CD4-positive, alpha-beta T cell treated with Interleukin-6 for 4 hours (primary cell): ENCODE measurements around the gene MIP.
A peak's percentile ranks its signal among the peaks of the same experiment; 100 is the strongest.
"Not testable (repeated sequence)": the region's sequence is repeated elsewhere in the genome, so short reads cannot be mapped to it uniquely, and the experiment has no call there.

Experiments used
- DNase-seq: peaks from one replicate; pipeline ENCODE4 v3.0.0-alpha.2; 2020; ENCODE audit warnings: mixed read lengths

Gene MIP

GRCh38 chr12:56462565-56462964, 8.1 kb upstream of the MIP start:
- no peak for DNase-seq

- DNase-seq: no peak
Observed at GRCh38 chr12:56461235-56462159, 7.0 kb upstream of the MIP start.

- DNase-seq: no peak
Observed at GRCh38 chr12:56457817-56458216, 3.4 kb upstream of the MIP start.

GRCh38 chr12:56451147-56451546, 3.3 kb downstream of the MIP start:
- no peak for DNase-seq

- DNase-seq: no peak
Observed at GRCh38 chr12:56450241-56450640, 4.2 kb downstream of the MIP start.

- no peak for DNase-seq
Observed at GRCh38 chr12:56449622-56449984, 4.9 kb downstream of the MIP start.

- DNase-seq: peak; percentile 88
Observed at GRCh38 chr12:56448860-56449621, 5.4 kb downstream of the MIP start, which contains the start of gene TIMELESS. Gene TIMELESS, minus strand, starts transcription at chr12:56449426. Its CDS starts 15,256 bp downstream, at chr12:56434170.

GRCh38 chr12:56443208-56443607, 11.2 kb downstream of the MIP start:
- DNase-seq: not testable (repeated sequence)

- no peak for DNase-seq
Observed at GRCh38 chr12:56437430-56438176, 16.9 kb downstream of the MIP start.

- no peak for DNase-seq
Observed at GRCh38 chr12:56434828-56435227, 19.6 kb downstream of the MIP start.

- DNase-seq: no peak
Observed at GRCh38 chr12:56431850-56432249, 22.6 kb downstream of the MIP start.

GRCh38 chr12:56431288-56431687, 23.2 kb downstream of the MIP start:
- DNase-seq: no peak

GRCh38 chr12:56425940-56426438, 28.5 kb downstream of the MIP start:
- DNase-seq: no peak

- DNase-seq: peak; percentile 9
Observed at GRCh38 chr12:56425193-56425592, 29.3 kb downstream of the MIP start.

- DNase-seq: no peak
Observed at GRCh38 chr12:56420411-56420810, 34.0 kb downstream of the MIP start.

GRCh38 chr12:56417739-56418138, 36.7 kb downstream of the MIP start:
- DNase-seq: no peak

GRCh38 chr12:56414401-56414800, 40.1 kb downstream of the MIP start:
- no peak for DNase-seq

GRCh38 chr12:56413392-56413791, 41.1 kb downstream of the MIP start:
- no peak for DNase-seq

- no peak for DNase-seq
Observed at GRCh38 chr12:56411781-56412639, 42.4 kb downstream of the MIP start.

GRCh38 chr12:56410768-56411167, 43.7 kb downstream of the MIP start:
- DNase-seq: no peak

- DNase-seq: no peak
Observed at GRCh38 chr12:56408799-56409417, 45.5 kb downstream of the MIP start.
